Posterior cingulate gyrus (tissue), 11 donors: Measurements from ENCODE around the gene SMIM33.
A peak's percentile ranks its signal among the peaks of the same experiment; 100 is the strongest.

Source experiments
- DNase-seq, 10 donors: peaks; one replicate each; pipeline versions ENCODE4 v3.0.0 to v3.0.0-alpha.2; 2020 to 2021; ENCODE audit warnings: mixed read lengths in 3 of 10
- intact Hi-C: fragments of 100-400 bp; cut with DNase I; formaldehyde crosslinking; loops from one replicate; pipeline ENCODE4 v1.15.1; 2023

The SMIM33 gene

DNA sequence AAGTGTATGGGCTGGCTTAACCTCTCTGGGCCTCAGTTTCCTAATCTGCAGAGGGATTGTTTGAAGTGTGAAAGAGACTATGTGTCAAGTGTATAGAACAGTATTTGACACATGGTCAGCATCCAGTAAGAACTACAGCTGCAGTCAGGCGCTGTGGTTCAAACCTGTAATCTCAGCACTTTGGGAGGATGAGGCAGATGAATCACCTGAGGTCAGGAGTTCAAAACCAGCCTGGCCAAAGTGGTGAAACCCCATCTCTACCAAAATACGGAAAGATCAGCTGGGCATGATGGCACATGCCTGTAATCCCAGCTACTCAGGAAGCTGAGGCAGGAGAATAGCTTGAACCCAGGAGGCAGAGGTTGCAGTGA lies 43.7 kb downstream of the SMIM33 start:
- no peak for DNase-seq
- intact Hi-C loops: loop anchor here (5.0 to 10.0 kb wide), 2 partner anchors 77 to 120 kb away; partner anchors contain the start of gene DNAJC18

DNA sequence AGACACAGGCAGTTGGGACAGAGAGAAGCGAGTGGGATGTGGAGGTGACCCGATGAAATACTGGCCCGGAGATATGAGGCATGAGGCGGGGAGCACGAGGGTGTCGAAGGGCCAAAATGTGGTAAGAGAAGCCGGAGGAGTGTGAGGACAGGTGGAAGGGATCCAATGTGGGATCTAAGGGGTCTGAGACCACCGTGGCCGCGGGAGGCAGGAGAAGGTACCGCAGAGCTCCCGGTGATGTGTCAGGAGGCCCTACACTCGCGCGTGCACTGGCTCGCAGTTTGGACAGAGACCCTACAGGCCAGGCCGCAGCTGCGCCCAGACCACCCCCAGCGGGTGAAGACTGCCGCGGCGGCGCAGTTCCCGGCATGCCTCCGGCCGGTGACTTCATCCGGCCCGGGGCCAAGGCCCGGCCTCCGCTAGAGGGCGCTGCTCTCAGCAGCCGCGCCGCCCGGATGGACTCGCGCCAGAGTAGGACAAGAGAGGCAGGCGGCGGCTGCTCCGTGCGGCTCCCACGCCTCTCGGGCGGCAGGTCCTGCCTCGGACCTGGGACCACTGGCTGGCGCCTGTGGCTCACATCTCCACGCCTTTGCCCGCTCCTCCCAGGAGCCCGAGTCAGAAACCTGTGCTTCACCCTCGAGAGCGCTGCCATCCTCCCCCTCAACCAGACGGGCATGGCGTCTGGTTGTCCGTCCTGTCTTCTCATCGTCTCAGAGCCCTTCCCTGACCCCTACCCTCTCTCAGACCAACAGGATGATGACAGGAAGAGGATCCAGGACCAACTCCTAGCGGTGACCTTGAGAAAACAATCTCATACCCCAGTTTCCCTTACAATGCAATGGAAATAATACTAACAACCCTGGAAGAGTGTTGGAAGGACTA lies 47.1 kb downstream of the SMIM33 start:
- peak; percentile 84 to 99 (median 92) for DNase-seq
- intact Hi-C loops: loop anchor here (1.0 to 10.0 kb wide), 2 partner anchors 43 to 117 kb away; partner anchors contain the start of gene UBE2D2
